ENCODE results near the gene DESI2. TPM values are rescaled to one million over a fixed set of nuclear protein-coding genes. Genes with fewer than 3 reads are reported as not detected.
"Not testable (repeated sequence)": the region's sequence is repeated elsewhere in the genome, so short reads cannot be mapped to it uniquely, and the experiment has no call there.

Gene DESI2
- total RNA-seq, 1 experiment from 2014 or later = 53.6 TPM

DNA sequence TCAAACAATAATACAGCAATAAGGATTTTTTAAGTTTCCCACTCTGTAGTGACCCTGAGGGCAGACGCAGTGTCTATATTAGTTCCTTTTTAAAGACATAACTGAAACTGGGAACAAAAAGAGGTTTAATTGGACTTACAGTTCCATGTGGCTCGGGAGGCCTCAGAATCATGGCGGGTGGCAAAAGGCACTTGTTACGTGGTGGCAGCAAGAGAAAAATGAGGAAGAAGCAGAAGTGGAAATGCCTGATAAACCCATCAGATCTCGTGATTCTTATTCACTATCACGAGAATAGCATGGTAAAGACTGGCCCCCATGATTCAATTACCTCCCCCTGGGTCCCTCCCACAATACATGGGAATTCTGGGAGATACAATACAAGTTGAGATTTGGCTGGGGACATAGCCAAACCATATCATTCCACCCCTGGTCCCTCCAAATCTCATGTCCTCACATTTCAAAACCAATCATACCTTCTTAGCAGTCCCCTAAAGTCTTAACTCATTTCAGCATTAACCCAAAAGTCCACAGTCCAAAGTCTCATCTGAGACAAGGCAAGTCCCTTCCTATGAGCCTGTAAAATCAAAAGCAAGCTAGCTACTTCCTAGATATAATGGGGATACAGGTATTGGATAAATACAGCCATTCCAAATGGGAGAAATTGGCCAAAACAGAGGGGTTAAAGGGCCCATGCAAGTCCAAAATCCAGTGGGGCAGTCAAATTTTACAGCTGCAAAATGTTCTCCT is 13.9 kb downstream of the DESI2 start:
- not testable (repeated sequence) for H3K4me3 ChIP-seq, DNase-seq
- peaks cover 11% of the 10 kb centered on the region; the same call in 1 of the 2 replicates for H3K36me3 ChIP-seq

DNA sequence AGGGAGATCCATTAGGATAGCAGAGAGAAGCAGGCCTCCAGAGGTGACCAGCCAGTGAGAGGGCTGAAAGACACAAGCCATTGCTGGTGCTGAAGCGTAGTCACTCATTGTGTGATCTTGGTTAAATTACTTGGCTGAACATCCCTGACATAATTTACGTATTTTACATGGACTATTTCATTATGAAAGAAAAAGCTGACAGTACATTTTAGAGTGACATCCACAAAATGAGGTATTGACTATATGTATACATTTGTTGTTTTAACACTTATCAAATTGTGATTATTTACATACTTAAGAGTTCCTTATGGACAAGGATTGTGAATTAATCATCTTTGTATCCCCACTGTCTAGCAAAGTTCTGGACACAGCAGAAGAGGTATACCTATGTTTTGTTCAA is 14.9 kb downstream of the DESI2 start:
- H3K27ac ChIP-seq = no peak overlapping the region
- H3K9me3 ChIP-seq (replicated peaks) = no peaks in the 10 kb centered on the region
- peaks cover 15% of the 10 kb centered on the region for H3K4me1 ChIP-seq
- no peak for DNase-seq
- no peaks in the 10 kb centered on the region for H3K27me3 ChIP-seq
- H3K4me3 ChIP-seq = no peak overlapping the region
- peaks cover 11% of the 10 kb centered on the region; the same call in 1 of the 2 replicates for H3K36me3 ChIP-seq

More for the DNA sequence above, 13.9 kb downstream of the DESI2 start:
- peaks cover 15% of the 10 kb centered on the region for H3K4me1 ChIP-seq
- not testable (repeated sequence) for H3K27me3 ChIP-seq; H3K9me3 ChIP-seq (replicated peaks); H3K27ac ChIP-seq

DNA sequence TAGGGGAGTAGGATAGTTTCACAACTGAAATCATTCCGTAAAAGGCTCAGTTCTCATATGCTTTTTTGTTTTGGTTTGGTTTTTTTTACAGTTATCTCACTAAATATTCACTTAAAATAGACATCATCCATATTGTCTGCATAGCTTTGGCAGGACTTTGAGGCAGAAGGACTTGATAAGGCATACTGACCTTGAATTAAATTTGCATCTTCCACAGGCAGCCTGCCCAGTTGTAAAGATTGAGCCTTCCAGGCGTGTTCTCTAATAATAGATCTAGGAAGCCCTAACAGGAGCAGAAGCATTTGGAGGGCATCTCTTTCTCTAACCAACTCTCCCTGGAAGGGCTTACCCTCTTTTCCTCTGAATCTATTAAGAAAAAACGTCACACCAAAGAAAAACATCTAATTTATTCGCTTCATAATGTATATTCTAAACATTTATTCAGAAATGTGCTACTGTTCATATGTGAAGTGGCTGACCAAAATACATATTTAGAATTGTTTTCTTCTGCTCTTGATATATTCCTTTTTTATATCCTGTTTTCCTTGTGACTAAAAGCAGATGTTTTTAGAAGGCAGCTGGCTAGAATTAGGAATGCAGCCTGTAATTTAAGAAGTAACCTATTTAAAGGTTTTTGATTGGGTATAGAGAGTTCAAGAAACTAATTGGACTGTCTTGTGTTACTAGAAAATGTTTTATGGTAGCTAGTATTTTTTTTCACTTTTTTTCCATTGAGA is 20.2 kb downstream of the DESI2 start:
- Histone ChIP-seq H3K9me3 (replicated peaks) (no peaks in the 10 kb centered on the region), H3K27ac (peak overlapping the region; percentile 31; the same call in 1 of the 2 replicates), H3K4me1 (peaks cover 15% of the 10 kb centered on the region), H3K36me3 (peaks cover 15% of the 10 kb centered on the region; the same call in 1 of the 2 replicates), H3K27me3 (no peaks in the 10 kb centered on the region), H3K4me3 (no peak overlapping the region)
- peak in 1 of 2 experiments; percentile 23 for DNase-seq

DNA sequence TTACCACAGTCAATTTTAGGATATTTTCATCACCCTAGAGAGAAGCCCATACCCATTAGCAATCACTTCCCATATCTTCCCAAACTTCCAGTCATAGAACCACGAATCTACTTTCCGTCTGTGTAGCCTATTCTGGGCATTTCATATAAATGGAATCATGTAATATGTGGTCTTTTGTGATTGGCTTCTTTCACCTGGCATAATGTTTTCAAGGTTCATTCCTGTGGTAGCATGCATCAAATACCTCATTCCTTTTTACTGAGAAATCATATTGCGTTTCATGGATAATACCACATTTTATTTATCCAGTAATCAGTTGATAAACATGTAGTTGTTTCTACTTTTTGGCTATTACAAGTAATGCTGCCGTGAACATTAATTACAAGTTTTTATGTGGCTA is 21.5 kb downstream of the DESI2 start:
- H3K9me3 ChIP-seq (replicated peaks) = no peaks in the 10 kb centered on the region
- H3K4me1 ChIP-seq = peaks cover 15% of the 10 kb centered on the region
- no peak for DNase-seq
- H3K27me3 ChIP-seq = no peaks in the 10 kb centered on the region
- peak overlapping the region; percentile 26 for H3K27ac ChIP-seq
- peaks cover 15% of the 10 kb centered on the region; the same call in 1 of the 2 replicates for H3K36me3 ChIP-seq
- no peak overlapping the region for H3K4me3 ChIP-seq

DNA sequence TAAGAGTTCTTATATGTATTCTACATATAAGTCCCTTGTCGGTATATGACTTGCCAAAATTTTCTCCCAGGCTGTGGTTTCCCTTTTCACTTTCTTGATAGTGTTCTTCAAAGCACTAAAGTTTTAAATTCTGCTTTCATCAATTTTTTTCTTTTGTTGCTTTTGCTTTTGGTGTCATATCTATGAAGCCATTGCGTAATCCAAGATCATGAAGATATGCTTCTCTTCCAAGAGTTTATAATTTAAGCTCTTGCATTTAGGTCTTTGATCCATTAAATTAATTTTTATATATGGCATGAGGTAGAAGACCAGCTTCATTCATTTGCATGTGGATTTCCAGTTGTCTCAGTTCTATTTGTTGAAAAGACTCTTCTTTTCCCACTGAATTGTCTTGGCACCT is 22.2 kb downstream of the DESI2 start:
- no peak for DNase-seq
- H3K27me3 ChIP-seq = no peaks in the 10 kb centered on the region
- peaks cover 12% of the 10 kb centered on the region; the same call in 1 of the 2 replicates for H3K36me3 ChIP-seq
- H3K4me1 ChIP-seq = peaks cover 15% of the 10 kb centered on the region
- H3K27ac ChIP-seq = no peak overlapping the region; the same call in 1 of the 2 replicates
- no peaks in the 10 kb centered on the region for H3K9me3 ChIP-seq (replicated peaks)
- H3K4me3 ChIP-seq = no peak overlapping the region

DNA sequence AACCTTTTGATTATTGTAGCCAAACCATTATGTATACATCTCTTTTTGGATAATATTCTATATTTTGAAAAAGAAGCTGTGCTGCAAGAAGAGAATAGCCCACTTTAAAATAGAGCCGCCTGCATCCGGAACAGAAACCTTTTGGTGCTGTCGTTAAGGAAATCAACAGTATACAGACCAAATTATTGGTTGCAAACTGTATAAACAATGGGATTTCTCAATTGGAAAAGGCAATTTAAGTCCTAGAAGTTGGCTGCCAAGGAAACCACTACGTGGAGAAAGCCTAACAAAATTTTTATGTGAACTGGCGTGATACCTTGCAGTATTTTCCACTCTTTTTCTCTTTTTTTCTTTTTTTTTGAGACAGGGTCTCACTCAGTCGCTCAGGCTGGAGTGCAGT is 25.8 kb downstream of the DESI2 start:
- no peak overlapping the region for H3K4me3 ChIP-seq
- 0 out of 2 replicates have a peak, but pooled peaks cover 4% of the 10 kb centered on the region for H3K36me3 ChIP-seq
- no peaks in the 10 kb centered on the region for H3K27me3 ChIP-seq
- H3K4me1 ChIP-seq = peaks cover 6% of the 10 kb centered on the region
- no peak for DNase-seq
- no peak overlapping the region for H3K27ac ChIP-seq
- no peaks in the 10 kb centered on the region for H3K9me3 ChIP-seq (replicated peaks)

DNA sequence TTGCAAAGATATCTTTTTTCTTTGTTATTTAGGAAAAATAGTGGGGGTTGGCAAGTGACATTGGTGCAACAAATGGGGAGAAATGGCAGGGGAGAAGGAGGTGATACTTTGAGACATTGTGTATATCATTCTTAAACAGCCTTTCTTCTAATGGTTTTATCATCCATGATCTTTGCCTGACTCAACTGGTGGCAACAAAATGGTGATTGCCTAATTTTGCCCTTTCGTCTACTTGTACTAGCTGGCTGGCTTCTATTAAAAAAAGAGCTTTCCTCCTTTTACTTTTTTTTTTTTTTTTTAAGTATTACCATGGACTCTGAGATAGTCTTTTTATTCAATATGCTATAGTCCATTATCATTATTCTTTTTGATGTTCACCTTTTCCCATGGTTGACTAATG is 27.7 kb downstream of the DESI2 start:
- H3K4me1 ChIP-seq = no peaks in the 10 kb centered on the region
- H3K36me3 ChIP-seq = no peaks in the 10 kb centered on the region
- no peak overlapping the region for H3K27ac ChIP-seq
- no peaks in the 10 kb centered on the region for H3K27me3 ChIP-seq
- no peaks in the 10 kb centered on the region for H3K9me3 ChIP-seq (replicated peaks)
- DNase-seq = no peak
- H3K4me3 ChIP-seq = no peak overlapping the region

DNA sequence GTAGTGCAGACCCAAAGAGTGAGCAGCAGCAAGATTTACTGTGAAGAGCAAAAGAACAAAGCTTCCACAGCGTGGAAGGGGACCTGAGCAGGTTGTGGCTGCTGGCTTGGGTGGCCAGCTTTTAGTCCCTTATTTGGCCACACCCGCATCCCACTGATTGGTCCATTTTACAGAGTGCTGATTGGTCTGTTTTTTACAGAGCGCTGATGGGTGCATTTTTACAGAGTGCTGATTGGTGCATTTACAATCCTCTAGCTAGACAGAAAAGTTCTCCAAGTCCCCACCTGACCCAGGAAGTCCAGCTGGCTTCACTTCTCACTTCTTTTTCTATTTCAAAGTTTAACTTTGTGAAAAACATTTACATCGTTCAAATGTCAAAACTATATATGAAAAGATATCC is 29.2 kb downstream of the DESI2 start:
- not testable (repeated sequence) for DNase-seq; H3K36me3 ChIP-seq; H3K4me3 ChIP-seq; H3K9me3 ChIP-seq (replicated peaks); H3K27me3 ChIP-seq; H3K27ac ChIP-seq; H3K4me1 ChIP-seq

DNA sequence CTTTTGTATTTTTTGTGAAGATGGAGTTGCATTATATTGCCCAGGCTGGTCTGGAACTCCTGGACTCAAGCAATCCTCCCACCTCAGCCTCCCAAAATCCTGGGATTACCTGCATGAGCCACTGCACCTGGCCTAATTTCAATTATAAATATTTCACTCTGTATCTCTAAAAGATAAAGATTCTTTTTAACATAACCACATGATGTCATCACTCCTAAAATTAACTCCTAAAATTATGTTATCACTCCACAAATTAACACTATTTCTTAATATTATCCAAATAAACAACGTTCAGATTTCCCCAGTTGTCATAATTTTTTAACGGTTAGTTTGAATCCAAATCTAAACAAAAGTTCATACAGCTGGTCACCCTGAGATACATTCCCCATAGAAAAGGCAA is 43.0 kb downstream of the DESI2 start:
- Histone ChIP-seq H3K4me1 (no peaks in the 10 kb centered on the region), H3K9me3 (replicated peaks) (peaks cover 4% of the 10 kb centered on the region; the same call in 1 of the 2 replicates), H3K27ac (no peak overlapping the region), H3K27me3 (no peaks in the 10 kb centered on the region), H3K4me3 (no peak overlapping the region), H3K36me3 (peaks cover 34% of the 10 kb centered on the region)
- no peak for DNase-seq

DNA sequence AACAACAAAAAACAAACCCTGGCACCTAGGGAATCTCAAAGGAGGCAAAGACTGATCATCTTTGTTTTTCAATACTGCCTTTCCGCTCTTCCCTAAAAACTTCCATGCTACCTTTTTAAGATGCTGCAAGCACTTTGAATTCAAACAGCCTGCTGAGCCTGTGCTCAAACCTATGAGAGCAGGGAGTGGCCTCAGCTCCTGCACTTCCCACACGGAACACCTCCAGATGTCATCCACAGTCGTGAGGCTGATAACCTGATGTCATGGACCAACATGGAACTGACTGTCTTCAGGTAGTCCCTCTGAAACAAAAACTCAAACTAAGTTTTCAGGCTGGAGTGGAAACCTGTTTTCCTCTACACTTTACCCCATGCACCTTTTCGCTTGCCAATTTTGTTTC is 46.8 kb downstream of the DESI2 start:
- H3K36me3 ChIP-seq = peaks cover 17% of the 10 kb centered on the region
- H3K27me3 ChIP-seq = no peaks in the 10 kb centered on the region
- DNase-seq = no peak
- no peaks in the 10 kb centered on the region for H3K4me1 ChIP-seq
- H3K27ac ChIP-seq = no peak overlapping the region
- H3K4me3 ChIP-seq = no peak overlapping the region
- H3K9me3 ChIP-seq (replicated peaks) = peaks cover 4% of the 10 kb centered on the region; the same call in 1 of the 2 replicates

DNA sequence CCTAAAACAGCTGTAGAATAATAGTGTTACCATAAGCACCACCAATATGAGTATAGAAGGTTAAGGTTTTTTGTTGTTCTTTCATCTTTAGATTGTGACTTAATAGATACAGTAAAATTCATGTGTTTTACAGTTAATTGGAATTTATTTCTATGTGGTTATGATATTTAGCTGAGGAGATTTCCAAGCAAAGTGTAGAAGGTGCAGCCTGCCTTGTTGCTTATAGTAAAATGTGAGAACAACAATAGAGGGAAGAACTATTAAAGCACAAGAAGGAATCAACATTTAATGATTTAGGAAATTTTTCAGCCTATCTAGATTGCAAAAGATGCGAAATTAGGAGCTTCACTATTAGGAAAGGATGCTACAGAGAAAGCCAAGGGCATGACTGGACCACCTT is 47.9 kb downstream of the DESI2 start:
- Histone ChIP-seq H3K4me1 (no peaks in the 10 kb centered on the region), H3K36me3 (peaks cover 20% of the 10 kb centered on the region), H3K9me3 (replicated peaks) (peaks cover 4% of the 10 kb centered on the region; the same call in 1 of the 2 replicates), H3K27ac (no peak overlapping the region), H3K4me3 (no peak overlapping the region), H3K27me3 (no peaks in the 10 kb centered on the region)
- no peak for DNase-seq

DNA sequence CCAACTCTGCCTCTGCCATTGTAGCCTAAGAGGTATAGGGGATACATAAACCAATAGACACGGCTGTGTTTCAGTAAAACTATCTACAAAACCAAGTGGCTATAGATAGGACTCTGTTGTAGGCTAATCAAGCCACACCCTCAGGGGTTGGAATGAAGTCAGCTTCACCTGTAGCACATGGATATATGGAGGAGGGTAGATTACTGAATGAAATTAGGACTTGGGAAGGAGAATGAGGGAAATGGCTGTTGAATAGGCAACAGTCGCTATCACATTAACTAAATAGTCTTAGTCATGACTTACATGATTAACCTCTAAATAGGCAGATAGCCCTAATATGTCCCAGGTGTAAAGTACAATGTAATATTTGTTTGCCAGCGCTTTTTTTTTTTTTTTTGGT is 49.7 kb downstream of the DESI2 start:
- no peak overlapping the region for H3K4me3 ChIP-seq
- H3K27ac ChIP-seq = no peak overlapping the region
- no peaks in the 10 kb centered on the region for H3K4me1 ChIP-seq
- H3K36me3 ChIP-seq = peaks cover 17% of the 10 kb centered on the region
- peaks cover 4% of the 10 kb centered on the region; the same call in 1 of the 2 replicates for H3K9me3 ChIP-seq (replicated peaks)
- DNase-seq = no peak
- H3K27me3 ChIP-seq = no peaks in the 10 kb centered on the region

DNA sequence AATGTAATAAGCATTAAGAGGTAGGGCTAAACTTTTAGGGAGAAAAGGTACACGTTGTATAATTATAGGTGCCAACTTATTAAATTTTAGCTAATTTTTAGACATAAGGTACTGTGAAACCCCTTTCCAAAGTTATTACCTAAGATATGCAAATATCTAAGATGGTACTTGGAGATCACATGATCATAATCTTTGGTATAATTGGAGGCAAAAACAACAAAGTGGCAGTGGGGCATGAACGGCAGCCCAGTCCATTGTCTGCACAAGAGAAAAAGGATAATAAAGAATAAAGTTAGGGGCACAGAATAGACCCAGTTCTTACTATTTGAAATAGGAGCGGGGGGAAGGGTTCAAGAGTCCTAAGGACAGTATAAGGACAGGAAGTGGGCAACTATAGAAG is 51.2 kb downstream of the DESI2 start:
- H3K27ac ChIP-seq = no peak overlapping the region
- no peaks in the 10 kb centered on the region for H3K4me1 ChIP-seq
- peaks cover 11% of the 10 kb centered on the region; the same call in 1 of the 2 replicates for H3K36me3 ChIP-seq
- peaks cover 4% of the 10 kb centered on the region; the same call in 1 of the 2 replicates for H3K9me3 ChIP-seq (replicated peaks)
- H3K4me3 ChIP-seq = no peak overlapping the region
- no peak for DNase-seq
- H3K27me3 ChIP-seq = no peaks in the 10 kb centered on the region

DNA sequence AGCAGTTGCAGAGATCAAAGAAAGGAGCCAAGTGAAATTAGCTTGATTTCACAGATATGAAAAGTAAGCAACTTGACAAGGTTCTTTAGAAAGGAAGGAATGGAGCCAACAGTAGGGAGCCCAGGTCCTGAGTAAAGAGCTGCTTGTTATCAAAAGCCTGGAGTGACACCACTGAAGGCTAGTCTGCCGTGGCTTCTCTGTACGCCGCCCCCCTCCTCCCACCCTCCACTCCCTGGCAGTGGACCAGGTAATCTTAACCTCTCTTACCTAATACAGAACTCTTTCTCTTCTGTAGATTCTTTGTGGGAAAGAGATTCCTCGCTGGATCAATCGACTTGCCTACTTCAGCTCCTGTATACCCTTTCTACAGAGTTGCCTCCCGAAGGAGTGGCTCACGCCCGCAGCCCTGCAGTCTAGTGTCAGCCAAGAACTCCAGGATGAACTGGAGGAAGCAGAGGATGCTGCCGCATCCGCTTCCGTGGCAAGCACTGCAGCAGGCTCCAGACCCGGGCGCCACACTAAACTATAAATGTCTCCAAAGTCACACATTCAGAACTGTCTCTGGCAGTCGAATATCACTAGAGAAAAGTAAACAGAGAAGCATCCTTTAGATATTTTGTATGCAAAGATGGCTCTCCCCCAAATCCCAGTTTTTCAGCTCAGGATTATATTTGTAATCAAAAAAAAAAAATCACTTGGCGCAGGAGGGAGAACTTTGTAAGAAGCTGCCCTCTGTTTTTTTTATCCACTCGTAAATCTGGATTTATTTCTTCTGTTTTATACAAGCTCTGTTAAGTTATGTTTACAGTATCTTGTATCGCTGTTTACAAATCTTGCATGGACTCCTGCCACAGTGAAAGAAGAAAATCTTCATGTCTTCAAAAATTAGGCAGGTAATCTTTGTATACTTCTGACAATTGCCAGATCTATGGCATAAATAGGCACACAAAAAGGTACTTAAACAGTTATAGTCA is 52.6 kb downstream of the DESI2 start:
- DNase-seq = no peak
- H3K36me3 ChIP-seq = 0 out of 2 replicates have a peak, but pooled peaks cover 2% of the 10 kb centered on the region
- no peak overlapping the region for H3K4me3 ChIP-seq
- no peaks in the 10 kb centered on the region for H3K27me3 ChIP-seq
- no peaks in the 10 kb centered on the region for H3K4me1 ChIP-seq
- peaks cover 3% of the 10 kb centered on the region; the same call in 1 of the 2 replicates for H3K9me3 ChIP-seq (replicated peaks)
- no peak overlapping the region for H3K27ac ChIP-seq

Measured in SJCRH30 (cell line).